HG02678 (cell line): ENCODE data around the gene TP73.

Experiments used
- ATAC-seq: cut with Tn5 transposase; IDR thresholded peaks from one replicate; pipeline ENCODE4 v1.9.1; 2021; ENCODE audit warnings: mild to moderate bottlenecking, moderate library complexity; ENCODE audit not compliant: unreplicated experiment

Gene TP73

DNA sequence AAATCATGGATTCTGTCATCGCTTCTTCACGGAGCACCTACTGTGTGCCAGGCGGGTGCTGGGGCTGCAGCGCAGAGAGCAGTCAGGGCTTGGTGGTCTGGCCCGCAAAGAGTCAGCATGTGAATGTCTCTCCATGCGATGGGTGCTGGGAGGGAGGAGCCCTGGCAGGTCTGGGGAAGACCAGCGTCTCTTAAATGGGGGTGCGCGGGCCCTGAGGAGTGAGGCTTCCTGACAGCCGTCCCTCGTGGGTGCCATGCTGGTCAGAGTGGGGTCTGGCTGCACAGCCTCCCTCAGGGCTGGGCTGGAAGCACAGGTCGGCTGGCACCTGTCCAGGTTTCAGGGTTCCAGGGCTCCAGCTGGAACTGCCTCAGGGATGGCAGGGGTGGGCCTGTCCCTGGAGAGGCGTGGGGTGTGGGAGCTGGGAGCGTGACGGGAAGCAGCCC, 18.5 kb downstream of the TP73 start:
- no peak for ATAC-seq

DNA sequence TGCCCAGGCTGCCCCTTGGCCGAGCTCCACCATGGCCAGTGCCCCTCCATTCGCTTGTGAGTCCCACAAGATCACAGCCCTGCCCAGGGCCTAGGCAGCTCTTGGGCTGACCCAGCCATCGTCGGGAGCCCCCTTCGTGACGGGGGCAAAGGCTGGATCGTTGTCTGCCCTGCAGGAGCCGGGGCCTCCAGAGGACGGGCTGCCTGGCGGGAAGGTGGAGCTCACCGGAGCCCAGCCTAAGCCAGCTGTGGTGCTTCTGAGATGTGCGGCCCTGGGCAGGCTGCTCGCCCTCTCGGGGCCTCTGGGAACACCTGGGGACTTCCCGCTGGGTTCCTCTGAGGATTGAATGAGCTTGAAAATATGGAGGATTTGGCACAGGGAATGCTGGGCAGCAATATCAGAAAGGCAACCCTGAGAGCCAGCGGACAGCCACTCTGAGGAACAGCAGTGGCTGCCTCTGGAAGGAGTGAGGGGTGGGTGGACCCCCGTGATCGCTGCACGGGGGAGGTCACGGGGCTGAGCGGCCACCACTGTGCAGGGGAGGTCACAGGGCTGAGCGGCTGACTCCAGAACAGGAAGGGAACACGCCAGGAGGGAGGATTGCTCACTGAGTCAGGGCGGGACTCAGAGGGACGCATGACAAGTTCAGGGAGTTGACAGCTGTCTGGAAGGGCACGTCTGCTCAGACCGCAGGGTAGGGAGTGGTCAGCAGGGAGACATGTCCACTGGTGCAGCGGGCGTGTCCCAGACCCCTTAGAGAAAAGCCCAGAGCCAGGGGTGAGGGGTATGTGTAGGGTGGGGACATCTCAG, 19.3 kb downstream of the TP73 start:
- no peak for ATAC-seq

DNA sequence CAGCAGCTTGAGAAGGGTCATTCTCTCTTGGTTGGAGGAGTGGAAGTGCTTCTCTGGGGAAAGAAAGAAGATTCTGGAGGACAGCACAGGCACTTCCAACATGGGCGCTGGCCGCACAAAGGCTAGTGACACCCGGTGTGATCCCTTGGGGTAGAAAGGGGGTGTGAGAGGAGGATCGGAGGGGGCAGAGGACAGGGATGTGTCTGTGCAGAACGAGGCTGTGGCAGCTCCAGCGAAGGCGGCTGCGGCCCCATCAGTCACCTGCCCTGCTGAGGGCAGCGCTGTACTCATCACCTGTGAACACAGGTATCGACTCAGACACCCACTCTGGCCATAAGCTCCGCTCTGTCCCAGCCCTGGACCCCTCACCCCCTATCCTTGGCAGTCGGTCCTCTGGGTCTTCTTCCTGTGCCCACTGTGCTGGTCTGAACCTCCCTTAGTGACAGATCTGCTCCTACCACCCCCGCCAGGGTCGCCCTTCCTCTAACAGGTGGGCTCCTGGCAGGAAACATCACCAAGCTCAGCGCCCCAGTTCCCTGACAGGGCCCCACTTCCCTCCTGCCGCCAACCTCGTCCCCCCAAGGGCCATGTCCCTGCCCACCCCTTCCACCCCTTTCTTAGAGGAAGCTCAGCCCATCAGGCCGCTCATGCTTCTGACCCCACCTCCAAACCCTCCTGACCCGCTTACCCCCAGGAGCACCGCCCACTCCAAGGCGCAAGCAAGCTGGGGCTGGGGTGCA, 20.1 kb downstream of the TP73 start:
- ATAC-seq: no peak

DNA sequence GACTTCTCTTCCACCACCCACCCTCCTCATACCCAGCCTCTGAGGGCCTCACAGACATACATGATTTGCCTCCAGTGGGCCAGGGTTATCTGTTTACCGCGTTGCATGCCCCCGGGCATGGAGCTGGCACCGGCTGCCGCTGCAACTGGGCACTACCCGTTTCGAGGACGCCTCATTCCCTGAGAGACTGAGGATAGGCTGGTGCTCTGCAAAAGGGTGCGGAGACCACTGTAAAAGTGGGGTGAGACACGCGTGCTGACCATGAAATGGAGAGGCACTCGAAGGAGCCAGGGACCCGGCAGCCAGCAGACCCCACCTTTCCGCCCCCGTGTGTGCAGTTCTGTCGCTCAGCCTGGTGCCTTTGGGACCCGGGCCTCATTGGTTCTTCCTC, 20.6 kb downstream of the TP73 start:
- ATAC-seq: no peak

DNA sequence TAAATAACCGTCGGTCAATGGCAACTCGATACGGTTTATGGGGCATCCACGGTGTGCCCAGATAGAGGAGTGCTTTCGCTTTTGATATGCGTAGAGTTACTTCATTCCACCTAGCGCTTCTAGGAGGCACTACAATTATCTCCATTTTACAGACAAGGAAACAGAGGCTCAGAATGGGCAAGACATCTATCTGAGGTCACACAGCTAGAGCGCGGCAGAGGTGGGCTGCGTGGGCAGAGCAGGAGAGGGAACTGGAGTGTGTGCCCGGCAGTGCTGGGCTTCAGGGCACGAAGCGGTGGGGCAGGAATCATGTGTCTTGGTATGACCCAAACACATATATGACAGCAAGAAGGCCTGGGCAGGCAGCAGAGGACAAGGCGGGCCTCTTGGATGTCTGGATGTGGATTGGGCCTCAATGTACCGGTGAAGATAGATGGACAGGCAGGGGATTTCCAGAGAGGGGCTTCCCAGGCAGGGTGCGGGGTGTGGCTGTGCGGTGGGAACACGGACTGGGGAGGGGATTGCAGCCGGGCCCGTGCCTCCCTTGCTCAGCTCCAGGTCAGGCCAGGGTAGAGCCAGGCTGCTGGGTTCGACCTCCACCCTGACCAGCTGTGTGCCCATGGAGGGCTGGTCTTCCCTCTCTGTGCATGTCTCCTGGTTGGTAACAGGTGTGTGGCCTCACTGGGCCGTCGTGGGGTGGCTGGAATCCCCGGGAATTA, 21.2 kb downstream of the TP73 start:
- ATAC-seq: no peak

DNA sequence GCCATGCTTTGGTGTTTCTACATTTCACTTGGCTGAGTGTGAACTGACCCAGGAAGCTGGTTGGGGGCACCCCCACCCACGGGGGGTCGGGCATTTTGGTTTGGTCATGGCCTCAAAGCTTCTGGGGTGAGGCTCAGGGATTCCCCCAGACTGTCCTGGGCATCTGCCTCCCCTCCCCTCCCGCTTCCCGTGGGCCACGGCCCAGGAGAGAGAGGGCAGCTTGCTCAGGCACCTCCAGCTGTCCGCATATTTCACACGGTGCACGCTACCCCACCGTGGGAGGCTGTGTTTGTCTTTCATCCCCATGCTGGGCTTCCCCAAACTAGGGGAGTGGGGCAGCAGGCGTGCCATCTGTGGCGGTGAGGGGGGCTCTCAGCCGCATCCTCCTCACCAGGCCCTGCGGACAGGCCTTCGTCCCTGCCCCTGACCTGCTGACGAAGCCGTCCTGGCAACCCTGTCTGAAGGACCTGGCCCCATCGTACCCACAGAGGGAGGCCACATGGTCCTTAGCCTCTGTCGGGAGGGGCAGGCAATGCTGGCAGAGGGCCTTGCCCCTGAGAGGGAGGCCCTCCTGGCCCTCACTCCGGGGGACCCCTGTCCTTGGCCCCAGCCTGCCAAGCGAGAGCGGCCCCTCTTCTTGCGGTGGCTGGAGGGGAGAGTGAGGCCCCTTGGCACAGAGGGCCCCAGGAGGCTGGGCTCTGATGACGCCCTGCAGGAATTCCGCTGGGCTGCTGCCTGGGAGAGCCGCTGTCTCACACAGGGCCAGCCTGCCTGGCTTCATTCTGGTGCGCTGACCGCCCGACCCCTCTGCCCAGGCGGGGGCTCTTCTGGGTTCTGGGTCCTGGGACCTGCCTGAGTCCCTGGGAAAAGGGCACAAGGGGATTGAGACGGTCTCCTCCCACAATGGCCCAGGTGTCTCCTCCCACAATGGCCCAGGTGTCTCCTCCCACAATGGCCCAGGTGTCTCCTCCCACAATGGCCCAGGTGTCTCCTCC, 22.1 kb downstream of the TP73 start:
- no peak for ATAC-seq

DNA sequence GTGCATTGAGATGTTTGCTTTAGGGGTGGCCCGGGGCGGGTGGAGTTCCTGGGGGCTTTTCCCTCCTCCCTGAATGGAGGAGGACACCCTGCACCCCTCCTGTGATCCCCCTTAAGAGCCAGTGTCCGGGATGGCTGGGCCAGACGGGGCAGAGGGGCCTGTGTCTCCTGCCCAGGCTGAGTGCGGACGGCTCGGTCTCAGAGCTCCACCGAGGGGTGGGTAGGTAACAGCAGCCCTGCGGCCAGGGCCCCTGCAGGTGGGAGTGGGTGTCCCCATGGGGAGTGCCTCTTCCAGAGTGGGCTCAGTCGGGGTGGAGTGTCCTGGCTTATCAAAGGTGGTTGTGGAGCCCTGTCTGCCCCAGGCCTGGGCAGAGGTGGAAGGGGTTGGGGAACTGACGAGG, 23.1 kb downstream of the TP73 start:
- no peak for ATAC-seq

DNA sequence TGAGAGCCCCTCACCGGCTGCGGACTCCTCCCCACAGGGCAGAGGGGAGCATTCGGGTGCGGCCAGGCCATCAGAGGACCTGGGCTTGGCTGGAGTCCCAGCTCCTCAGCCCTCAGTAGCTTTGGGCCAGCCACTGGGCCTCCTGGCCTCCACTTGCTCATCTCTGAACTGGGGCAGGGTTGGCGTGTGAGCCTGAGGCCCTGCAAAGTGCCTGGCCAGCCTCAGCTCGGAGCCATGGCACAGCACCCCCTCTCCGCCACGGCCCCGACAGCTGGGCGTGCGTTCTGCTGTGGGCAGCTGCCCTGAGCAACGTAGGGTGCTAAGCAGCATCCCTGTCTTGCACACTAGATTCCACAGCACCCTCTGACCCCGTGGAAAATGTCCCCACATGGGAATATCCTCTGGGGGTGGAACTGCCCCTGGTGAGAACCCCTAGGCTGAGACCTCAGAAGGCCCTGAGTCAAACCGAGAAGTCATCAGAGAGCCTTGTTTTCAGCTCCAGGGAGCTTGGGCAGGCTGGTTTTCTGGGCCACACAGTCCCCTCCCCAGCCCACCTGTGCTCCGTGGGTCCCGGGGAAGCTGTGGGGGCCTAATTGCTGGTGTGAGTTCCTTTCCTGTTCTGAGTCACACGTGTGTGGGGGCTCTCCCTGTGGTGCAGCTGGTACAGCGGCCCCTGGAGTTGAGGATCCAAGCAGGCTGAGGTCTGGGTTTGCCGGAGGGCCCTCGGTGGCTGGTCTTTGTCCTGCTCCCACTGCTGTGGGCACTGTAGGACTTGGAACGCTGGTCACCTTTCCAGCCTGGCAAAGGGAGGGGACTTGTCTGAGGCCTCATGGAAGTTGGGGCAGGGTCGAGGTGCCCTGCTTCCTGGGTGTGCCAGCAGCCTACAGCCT, 24.5 kb downstream of the TP73 start:
- peak; percentile 69 for ATAC-seq

DNA sequence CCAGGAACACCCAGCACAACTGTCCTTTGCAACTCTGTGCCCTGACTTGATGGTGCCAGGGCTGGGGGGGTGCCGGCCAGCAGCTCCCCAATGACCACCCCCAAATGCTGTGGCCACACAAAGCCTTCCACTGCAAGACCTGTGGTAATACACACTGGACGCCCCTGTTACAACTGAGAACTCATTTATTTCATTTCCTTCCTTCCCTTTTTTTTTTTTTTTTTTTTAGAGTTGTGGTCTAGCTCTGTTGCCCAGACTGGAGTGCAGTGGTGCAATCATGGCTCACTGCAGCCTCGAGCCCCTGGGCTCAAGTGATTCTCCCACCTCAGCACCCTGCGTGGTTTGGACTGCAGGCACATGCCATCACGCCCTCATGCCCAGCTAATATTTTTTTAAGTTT, 25.2 kb downstream of the TP73 start:
- ATAC-seq: no peak

DNA sequence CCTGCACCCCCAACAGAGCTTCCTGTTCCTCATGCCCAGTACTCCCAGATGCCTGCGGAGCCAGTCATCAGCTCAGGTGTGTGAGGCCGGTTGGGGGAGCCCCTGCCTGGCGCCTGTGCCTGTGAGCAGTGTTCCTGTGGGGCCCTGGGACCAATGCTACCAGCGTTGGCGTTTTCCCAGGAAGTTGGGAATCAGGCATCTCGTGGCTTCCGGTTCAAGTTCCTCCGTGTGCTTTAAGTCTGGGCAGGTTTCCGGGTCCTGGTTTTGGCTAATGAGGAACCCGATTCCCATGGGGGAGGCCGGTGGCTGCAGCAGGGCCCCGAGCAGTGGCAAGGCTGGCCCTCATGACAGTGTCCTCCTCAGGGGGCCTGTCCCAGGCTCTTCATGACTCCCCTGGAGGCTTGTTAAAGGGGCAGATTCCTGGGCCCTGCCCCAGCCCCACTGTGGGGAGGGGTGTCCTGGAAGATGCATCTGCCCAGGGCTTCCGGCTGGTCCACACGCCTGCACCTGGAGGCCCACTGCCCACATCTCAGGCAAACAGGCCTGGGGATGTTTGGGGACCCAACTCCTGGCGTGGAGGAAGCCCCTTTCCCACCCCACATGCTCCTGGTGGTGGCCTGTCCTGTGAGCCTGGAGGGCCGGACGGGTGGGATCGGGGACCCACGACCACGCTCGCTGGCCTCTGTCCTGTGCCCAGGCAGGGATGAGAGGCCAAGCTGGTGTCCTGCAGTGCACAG, 26.2 kb downstream of the TP73 start:
- no peak for ATAC-seq

DNA sequence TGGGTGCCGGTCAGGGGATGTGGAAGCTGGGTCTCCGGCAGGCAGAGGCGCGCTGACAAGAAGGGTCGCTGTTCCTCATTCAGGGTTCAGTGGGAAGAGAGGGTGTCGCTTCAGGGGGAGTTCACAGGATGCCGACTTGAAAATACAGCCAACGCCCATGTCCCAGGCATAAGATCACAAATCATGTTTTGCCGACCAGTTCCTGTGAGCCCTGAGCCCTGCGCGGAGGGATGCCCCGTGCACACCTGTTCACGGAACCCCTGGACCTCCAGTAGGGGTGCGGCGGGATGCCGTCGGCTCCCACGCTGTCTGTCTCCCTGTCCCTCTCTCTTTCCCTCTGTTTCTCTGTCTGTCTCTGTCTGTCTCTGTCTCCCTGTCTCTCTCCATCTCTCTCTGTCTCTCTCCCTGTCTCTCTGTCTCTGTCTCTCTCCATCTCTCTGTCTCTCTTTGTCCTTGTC, 26.8 kb downstream of the TP73 start:
- no peak for ATAC-seq

DNA sequence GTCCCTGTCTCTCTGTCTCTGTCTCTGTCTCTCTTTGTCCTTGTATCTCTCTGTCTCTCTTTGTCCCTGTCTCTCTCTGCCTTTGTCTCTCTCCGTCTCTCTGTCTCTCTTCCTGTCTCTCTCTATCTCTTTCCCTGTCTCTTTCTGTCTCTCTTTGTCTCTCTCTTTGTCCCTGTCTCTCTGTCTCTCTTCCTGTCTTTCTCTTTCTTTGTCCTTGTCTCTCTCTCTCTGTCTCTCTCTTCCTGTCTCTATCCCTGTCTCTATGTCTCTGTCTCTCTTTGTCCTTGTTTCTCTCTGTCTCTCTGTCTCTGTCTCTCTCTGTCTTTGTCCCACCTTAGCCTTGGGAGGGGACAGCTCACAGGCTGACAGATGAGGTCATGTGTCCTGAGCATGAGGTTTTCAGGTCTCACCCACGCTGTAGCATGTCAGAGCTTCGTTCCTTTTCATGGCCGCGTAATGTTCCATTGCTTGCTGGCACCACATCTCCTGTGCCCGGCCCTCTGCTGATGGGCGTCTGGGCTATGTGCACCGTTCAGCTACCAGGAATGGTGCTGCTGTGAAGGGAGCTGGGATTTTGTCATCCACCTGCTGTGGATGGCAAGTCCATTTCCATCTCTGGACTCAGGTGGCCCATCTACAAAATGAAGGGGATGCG, 27.6 kb downstream of the TP73 start:
- ATAC-seq: no peak

DNA sequence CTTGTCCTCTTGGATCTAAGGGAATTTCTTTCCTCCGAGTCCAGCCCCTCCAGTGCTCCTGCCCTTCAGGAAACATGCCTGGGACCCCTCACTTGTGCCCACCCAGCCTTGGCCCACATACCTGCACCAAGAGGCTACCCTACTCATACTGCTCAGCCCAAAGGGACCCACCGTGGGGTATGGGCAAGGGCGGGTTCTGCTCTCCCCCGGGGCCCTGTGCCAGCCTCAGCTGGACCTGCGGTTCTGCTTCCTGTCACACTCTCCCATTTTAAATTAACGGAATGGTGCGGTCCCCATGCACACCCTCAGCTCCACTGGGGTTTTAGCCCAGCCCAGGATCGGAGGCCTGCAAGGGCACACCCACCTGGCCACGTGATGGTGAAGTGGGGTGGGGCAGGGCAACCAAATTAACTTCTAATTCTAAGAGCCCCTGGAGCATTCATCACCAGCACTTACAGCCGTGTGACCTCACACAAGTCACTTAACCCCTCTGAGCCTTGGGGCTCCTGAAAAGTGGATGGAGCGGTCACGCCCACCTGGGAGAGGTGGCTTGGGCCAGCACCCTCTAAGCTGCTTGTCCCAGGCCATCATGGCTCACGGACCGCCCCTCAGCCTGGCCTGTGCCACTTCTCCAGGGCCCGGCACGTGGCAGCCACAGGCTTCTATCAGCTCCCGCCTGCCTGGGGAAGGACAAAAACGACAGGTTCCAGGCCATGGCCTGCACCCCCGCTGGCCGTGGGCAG, 28.3 kb downstream of the TP73 start:
- ATAC-seq: no peak

DNA sequence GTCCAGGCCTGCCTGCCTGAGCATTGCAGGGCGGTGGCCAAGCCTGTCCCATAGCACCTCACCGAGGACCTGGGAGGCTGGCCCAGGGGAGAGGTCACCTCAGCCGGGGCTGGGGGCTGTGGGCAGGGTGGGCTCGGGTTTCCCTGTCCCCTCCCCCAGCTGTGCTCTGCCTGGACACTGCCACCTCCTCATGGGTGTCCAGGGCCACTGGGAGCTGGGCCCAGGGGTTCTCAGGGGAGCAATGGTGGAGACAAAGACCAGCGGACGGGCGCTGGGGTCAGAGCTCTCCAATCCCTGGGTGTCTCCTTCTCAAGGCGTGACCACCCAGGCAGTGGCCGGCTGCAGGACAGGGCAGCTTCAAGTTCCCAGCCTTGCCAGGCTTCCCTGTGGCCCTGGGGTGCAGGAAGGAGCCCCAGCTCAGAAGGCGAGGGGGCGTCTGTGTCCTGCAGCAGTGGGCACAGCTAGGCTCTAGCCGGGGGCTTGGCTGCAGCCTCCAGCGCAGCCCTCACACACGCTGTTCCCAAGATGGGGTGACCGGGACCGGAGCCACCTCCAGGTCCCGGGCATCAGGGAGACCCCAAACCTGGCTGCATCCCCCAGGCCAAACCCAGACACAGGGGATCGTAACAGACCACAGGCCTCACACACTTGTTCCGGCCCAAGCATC, 29.0 kb downstream of the TP73 start:
- ATAC-seq: no peak

DNA sequence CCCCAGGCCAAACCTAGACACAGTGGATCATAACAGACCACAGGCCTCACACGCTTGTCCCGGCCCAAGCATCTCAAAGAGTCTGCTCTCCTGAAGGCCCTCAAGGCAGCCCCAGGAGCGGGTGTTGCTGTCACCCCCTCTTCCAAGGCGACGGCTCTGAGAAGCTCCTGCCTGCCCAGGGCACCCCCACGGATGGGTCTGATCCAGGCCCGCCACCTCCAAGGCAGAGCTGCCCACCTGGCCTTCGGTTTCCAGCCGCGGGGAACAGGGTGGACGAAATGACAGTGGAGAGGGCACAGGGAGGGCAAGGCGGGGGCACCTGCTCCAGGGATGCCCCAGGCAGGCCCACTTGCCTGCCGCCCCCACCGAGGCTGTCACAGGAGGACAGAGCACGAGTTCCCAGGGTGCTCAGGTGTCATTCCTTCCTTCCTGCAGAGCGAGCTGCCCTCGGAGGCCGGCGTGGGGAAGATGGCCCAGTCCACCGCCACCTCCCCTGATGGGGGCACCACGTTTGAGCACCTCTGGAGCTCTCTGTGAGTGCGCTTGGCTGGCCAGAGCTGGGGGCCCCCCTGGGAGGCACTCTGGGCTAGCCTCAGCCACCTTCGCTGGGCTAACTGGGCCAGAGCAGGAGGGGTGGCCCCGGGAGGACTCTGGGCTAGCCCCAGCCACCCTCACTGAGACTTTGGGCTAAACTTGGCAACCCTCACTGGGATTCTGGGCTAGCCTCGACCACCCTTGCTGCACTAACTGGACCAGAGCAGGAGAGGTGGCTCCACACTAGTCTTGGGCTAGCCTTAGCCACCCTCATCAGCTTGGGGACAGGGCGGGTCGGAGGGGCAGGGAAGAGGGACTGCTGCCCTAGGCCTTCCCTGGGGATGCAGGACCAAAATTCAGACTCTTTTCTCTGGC, 29.8 kb downstream of the TP73 start:
- no peak for ATAC-seq

DNA sequence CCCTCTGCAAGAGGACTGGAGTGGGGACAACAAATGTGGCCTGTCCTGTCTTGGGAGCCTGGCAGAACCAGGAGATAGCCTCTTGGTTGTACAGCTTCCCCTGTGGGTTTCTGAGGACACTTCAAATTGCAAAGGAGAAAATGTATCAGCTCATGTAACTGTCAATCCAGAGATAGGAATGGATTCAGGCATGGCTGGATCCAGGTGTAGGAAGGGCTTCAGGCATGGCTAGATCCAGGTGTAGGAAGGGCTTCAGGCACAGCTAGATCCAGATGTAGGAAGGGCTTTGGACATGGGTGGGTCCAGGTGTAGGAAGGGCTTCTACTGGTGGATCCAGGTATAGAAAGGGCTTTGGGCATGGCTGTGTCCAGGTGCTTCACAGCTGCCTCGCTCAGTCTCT, 30.9 kb downstream of the TP73 start:
- ATAC-seq: no peak
